ENCODE data around the gene CSNK1G3.

CSNK1G3 gene

DNA sequence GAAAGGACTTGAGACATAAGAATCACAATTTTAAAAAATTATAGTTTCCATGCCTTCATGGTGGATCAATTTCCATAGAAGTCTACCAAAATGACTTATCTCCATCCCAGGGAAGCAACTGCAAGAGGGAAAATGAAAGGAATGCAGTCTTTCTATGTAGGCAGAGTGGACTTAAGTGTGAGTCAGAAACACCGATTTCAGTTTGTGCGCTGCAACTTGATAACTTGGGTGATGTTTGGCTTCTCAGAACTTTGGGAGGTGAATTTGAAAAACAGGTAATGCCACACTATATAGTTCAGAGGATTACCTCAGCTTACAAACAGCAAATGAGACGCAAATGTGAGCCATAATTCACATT, 708 bp upstream of the CSNK1G3 start:
- H3K9ac ChIP-seq (ENCODE audit: low read length), result peak overlapping the region; percentile 76
- TF ChIP-seq EZH2 (IDR thresholded peaks at IDR 0.05; ENCODE audit: borderline replicate concordance, low read length) (no peak), CTCF (IDR thresholded peaks at IDR 0.05; ENCODE audit: low read length) (no peak)
- no peaks in the 10 kb centered on the region for H3K27me3 ChIP-seq (ENCODE audit: insufficient read depth, low read length)
- no peaks in the 10 kb centered on the region for H3K9me2 ChIP-seq (ENCODE audit: low read depth, low read length)
- H3K4me2 ChIP-seq (ENCODE audit: low read length), result peak overlapping the region; percentile 94
- peak overlapping the region; percentile 68 for H3K27ac ChIP-seq (ENCODE audit: low read depth, low read length, poor library complexity, severe bottlenecking)
- H2AFZ ChIP-seq (ENCODE audit: low read length), result 0 out of 2 replicates have a peak overlapping the region, but pooled peaks have one; percentile 83
- H3K9me3 ChIP-seq (ENCODE audit: low read length), result no peaks in the 10 kb centered on the region
- H3F3A ChIP-seq (ENCODE audit: insufficient read depth, low read length), result no peaks in the 10 kb centered on the region
- no peaks in the 10 kb centered on the region for H4K20me1 ChIP-seq (ENCODE audit: insufficient read depth, low read length)
- H3K79me2 ChIP-seq (ENCODE audit: insufficient read depth, low read length), result peaks cover 36% of the 10 kb centered on the region
- H3K36me3 ChIP-seq (ENCODE audit: insufficient read depth, low read length), result no peaks in the 10 kb centered on the region
- H3K4me1 ChIP-seq (ENCODE audit: insufficient read depth, low read length, severe bottlenecking), result peaks cover 37% of the 10 kb centered on the region
- H3K4me3 ChIP-seq (ENCODE audit: low read depth, low read length, poor library complexity, severe bottlenecking), result peak overlapping the region; percentile 81

- Histone ChIP-seq H3K4me3 (ENCODE audit: low read depth, low read length, poor library complexity, severe bottlenecking) (peak overlapping the region; percentile 81), H3K4me1 (ENCODE audit: insufficient read depth, low read length, severe bottlenecking) (peaks cover 52% of the 10 kb centered on the region), H3K36me3 (ENCODE audit: insufficient read depth, low read length) (no peaks in the 10 kb centered on the region), H3K27me3 (ENCODE audit: insufficient read depth, low read length) (no peaks in the 10 kb centered on the region), H4K20me1 (ENCODE audit: insufficient read depth, low read length) (no peaks in the 10 kb centered on the region), H3K9me2 (ENCODE audit: low read depth, low read length) (no peaks in the 10 kb centered on the region), H3K9me3 (ENCODE audit: low read length) (no peaks in the 10 kb centered on the region), H3K27ac (ENCODE audit: low read depth, low read length, poor library complexity, severe bottlenecking) (peak overlapping the region; percentile 50), H3K79me2 (ENCODE audit: insufficient read depth, low read length) (peaks cover 52% of the 10 kb centered on the region), H3F3A (ENCODE audit: insufficient read depth, low read length) (no peaks in the 10 kb centered on the region), H2AFZ (ENCODE audit: low read length) (no peak overlapping the region), H3K4me2 (ENCODE audit: low read length) (peak overlapping the region; percentile 94), H3K9ac (ENCODE audit: low read length) (peak overlapping the region; percentile 76)
- TF ChIP-seq EZH2 (IDR thresholded peaks at IDR 0.05; ENCODE audit: borderline replicate concordance, low read length) (no peak), CTCF (IDR thresholded peaks at IDR 0.05; ENCODE audit: low read length) (no peak)
These were observed 859 bp downstream of the CSNK1G3 start for GRCh38 chr5:123512611-123513461.

DNA sequence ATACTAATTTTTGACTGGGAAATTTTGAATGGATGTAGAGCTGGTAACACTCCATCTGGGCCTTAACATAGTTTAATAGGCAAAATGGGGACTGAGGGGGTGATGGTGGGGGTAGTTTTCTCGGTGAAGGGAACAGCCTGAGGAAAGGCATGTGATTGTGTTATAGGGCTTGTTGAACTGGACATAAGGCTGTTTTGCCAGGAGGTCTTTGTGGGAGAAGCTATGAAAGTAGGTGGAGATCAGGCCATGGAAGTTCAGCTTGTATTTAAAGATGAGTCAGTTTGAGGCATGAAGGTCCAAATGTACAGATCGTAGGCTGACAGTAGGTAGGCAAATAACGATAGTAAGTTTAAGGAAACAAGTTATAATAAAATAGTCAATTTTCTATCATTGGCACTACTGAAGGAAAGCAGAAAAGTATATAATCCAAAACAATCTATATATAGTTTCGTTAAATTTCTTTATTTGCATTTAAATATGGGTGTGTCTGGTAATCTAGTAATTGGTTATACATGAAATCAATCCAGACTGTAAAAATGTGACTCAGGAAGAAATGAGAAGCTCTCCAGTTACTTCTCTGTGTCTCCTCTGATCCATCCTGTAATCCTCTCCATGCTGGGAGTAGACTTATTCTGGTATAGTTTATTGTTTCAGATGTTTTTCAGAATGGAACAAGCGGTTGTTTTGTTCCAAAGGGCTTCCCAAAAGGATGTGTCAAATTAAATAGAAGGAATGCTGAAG, 2.8 kb downstream of the CSNK1G3 start:
- no peak overlapping the region for H3K9ac ChIP-seq (ENCODE audit: low read length)
- no peaks in the 10 kb centered on the region for H3K36me3 ChIP-seq (ENCODE audit: insufficient read depth, low read length)
- H3F3A ChIP-seq (ENCODE audit: insufficient read depth, low read length), result no peaks in the 10 kb centered on the region
- peaks cover 71% of the 10 kb centered on the region for H3K79me2 ChIP-seq (ENCODE audit: insufficient read depth, low read length)
- peak overlapping the region; percentile 81 for H3K4me3 ChIP-seq (ENCODE audit: low read depth, low read length, poor library complexity, severe bottlenecking)
- no peak overlapping the region for H2AFZ ChIP-seq (ENCODE audit: low read length)
- H3K4me2 ChIP-seq (ENCODE audit: low read length), result peak overlapping the region; percentile 89; the same call in 1 of the 2 replicates
- H3K27me3 ChIP-seq (ENCODE audit: insufficient read depth, low read length), result no peaks in the 10 kb centered on the region
- no peaks in the 10 kb centered on the region for H3K9me2 ChIP-seq (ENCODE audit: low read depth, low read length)
- H3K4me1 ChIP-seq (ENCODE audit: insufficient read depth, low read length, severe bottlenecking), result peaks cover 65% of the 10 kb centered on the region
- H3K9me3 ChIP-seq (ENCODE audit: low read length), result no peaks in the 10 kb centered on the region
- TF ChIP-seq CTCF (IDR thresholded peaks at IDR 0.05; ENCODE audit: low read length), result no peak
- H3K27ac ChIP-seq (ENCODE audit: low read depth, low read length, poor library complexity, severe bottlenecking), result no peak overlapping the region
- H4K20me1 ChIP-seq (ENCODE audit: insufficient read depth, low read length), result no peaks in the 10 kb centered on the region
